Calu3 (cell line): Measurements from ENCODE around the gene SNX8. TPM values are rescaled to one million over a fixed set of nuclear protein-coding genes. Genes with fewer than 3 reads are reported as not detected.

Experiments used
- BruUV-seq: library from RNA; stranded (reverse); fragments of 400-500 nt; replicated peaks from 2 replicates; lab custom pipeline; 2021; lab: Mats Ljungman, UMichigan
- CTCF ChIA-PET: fragments of 300-600 bp; sonication (Branson Sonifier 250); formaldehyde crosslinking; loops from one replicate; lab custom pipeline; 2022; ENCODE audit warnings: antibody characterized with exemption; lab: Charles Lee
- DNase-seq: peaks from one replicate; pipeline ENCODE4 v3.0.0; 2022
- H3K27ac Mint-ChIP-seq: one replicate; pipeline ENCODE4 v1.8.0; 2022; ENCODE audit warnings: mixed read lengths; ENCODE audit not compliant: unreplicated experiment
- H3K27me3 Mint-ChIP-seq: one replicate; pipeline ENCODE4 v1.8.0; 2022; ENCODE audit warnings: mixed read lengths; ENCODE audit not compliant: unreplicated experiment
- H3K36me3 Mint-ChIP-seq: one replicate; pipeline ENCODE4 v1.8.0; 2022; ENCODE audit warnings: mild to moderate bottlenecking, moderate library complexity, mixed read lengths; ENCODE audit not compliant: insufficient read depth, unreplicated experiment
- H3K4me1 Mint-ChIP-seq: one replicate; pipeline ENCODE4 v1.8.0; 2022; ENCODE audit warnings: mild to moderate bottlenecking, low read depth, mixed read lengths; ENCODE audit not compliant: unreplicated experiment
- H3K4me3 Mint-ChIP-seq: one replicate; pipeline ENCODE4 v1.8.0; 2022; ENCODE audit warnings: mild to moderate bottlenecking, low read depth, moderate library complexity, mixed read lengths; ENCODE audit not compliant: unreplicated experiment
- H3K9me3 Mint-ChIP-seq: one replicate; pipeline ENCODE4 v1.8.0; 2022; ENCODE audit warnings: low read depth, mixed read lengths; ENCODE audit not compliant: unreplicated experiment
- CTCF ChIP-seq: fragments of 200-600 bp; IDR thresholded peaks from one replicate; pipeline ENCODE4 v1.8.0; 2022; ENCODE audit warnings: antibody characterized with exemption; ENCODE audit not compliant: unreplicated experiment
- intact Hi-C: fragments of 100-400 bp; cut with micrococcal nuclease; formaldehyde crosslinking; loops from one replicate; pipeline ENCODE4 v1.10.0; 2022; ENCODE audit not compliant: unreplicated experiment
- total RNA-seq: library from RNA; stranded (reverse); gene quantifications from 2 replicates; pipeline ENCODE4 v1.2.3, GENCODE V29; 2022

Gene SNX8
- total RNA-seq, 1 experiment from 2014 or later, result 57.0 TPM

GRCh38 chr7:2287745-2288144 is 26.5 kb downstream of the SNX8 start:
- CTCF ChIA-PET, result no interaction called here
- H3K9me3 Mint-ChIP-seq, result no peaks in the 10 kb centered on the region
- no peak for TF ChIP-seq CTCF
- intact Hi-C loops, result no loop called here
- no peaks in the 10 kb centered on the region for H3K36me3 Mint-ChIP-seq
- no peak overlapping the region for H3K4me3 Mint-ChIP-seq
- no peak for DNase-seq
- no peaks in the 10 kb centered on the region for H3K27me3 Mint-ChIP-seq
- BruUV-seq, result no TSS peak
- H3K27ac Mint-ChIP-seq, result no peak overlapping the region
- no peaks in the 10 kb centered on the region for H3K4me1 Mint-ChIP-seq

- CTCF ChIA-PET, result no interaction called here
- Mint-ChIP-seq H3K4me3 (no peak overlapping the region), H3K27me3 (no peaks in the 10 kb centered on the region), H3K9me3 (no peaks in the 10 kb centered on the region), H3K36me3 (no peaks in the 10 kb centered on the region), H3K4me1 (no peaks in the 10 kb centered on the region), H3K27ac (no peak overlapping the region)
- DNase-seq, result no peak
- no peak for TF ChIP-seq CTCF
- no TSS peak for BruUV-seq
- intact Hi-C loops, result no loop called here
Observed at GRCh38 chr7:2283074-2283473, 31.2 kb downstream of the SNX8 start.

- Mint-ChIP-seq H3K36me3 (no peaks in the 10 kb centered on the region), H3K27ac (no peak overlapping the region), H3K9me3 (no peaks in the 10 kb centered on the region), H3K4me3 (no peak overlapping the region), H3K4me1 (no peaks in the 10 kb centered on the region), H3K27me3 (no peaks in the 10 kb centered on the region)
- intact Hi-C loops, result no loop called here
- no peak for TF ChIP-seq CTCF
- BruUV-seq, result no TSS peak
- DNase-seq, result no peak
- CTCF ChIA-PET, result no interaction called here
Observed at GRCh38 chr7:2282185-2282751, 32.0 kb downstream of the SNX8 start.

DNA sequence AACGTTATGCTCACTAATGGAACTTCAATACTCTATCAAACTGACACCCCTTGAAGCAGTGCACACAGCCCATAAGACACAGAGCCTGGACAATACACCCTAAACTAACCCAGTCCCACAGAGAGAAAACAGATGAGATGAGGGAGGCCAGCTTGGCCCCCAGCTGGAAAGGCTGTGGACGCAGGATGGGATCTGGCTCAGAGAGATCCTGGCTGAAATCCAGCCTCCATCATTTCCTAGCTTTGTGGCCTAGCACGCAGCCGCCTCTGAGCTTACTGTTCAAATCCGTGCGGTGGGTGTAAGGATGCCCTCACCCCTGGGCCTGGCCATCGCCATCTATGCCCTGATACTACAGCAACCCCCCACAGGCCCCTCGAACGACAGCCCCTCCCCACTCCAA is 32.7 kb downstream of the SNX8 start:
- no peak for TF ChIP-seq CTCF
- no peaks in the 10 kb centered on the region for H3K9me3 Mint-ChIP-seq
- BruUV-seq, result no TSS peak
- no peak for DNase-seq
- no peaks in the 10 kb centered on the region for H3K36me3 Mint-ChIP-seq
- CTCF ChIA-PET, result interaction anchor here (0.9 kb wide), 1 partner anchor 13 kb away, joined by 4 read pairs; no protein-coding TSS in a partner anchor
- H3K4me1 Mint-ChIP-seq, result no peaks in the 10 kb centered on the region
- intact Hi-C loops, result no loop called here
- H3K27ac Mint-ChIP-seq, result no peak overlapping the region
- H3K4me3 Mint-ChIP-seq, result no peak overlapping the region
- no peaks in the 10 kb centered on the region for H3K27me3 Mint-ChIP-seq
